Stimulated activated CD8-positive, alpha-beta memory T cell treated with anti-CD3 and anti-CD28 coated beads, Interleukin-15, amount 100 ng/mL, for 24 hours (primary cell): ENCODE data around the gene TEX11.
"Not testable (repeated sequence)": the region's sequence is repeated elsewhere in the genome, so short reads cannot be mapped to it uniquely, and the experiment has no call there.

Experiments
- DNase-seq: peaks from one replicate; pipeline ENCODE4 v3.0.0-alpha.2; 2020; ENCODE audit warnings: low read depth

TEX11 gene

DNA sequence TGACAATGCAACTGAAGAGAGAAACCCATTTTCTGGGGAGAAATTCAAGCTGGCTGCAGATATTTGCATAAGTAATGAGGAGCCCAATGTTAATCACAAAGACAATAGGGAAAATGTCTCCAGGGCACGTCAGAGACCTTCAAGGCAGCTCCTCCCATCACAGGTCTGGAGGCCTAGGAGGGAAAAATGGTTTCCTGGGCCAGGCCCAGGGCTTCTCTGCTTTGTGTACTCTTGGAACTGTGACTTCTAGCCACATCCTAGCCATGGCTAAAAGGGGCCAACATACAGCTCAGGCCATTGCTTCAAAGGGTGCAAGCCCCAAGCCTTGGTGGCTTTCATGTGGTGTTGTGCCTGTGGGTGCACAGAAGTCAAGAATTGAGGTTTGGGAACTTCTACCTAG, 321.4 kb downstream of the TEX11 start:
- not testable (repeated sequence) for DNase-seq

DNA sequence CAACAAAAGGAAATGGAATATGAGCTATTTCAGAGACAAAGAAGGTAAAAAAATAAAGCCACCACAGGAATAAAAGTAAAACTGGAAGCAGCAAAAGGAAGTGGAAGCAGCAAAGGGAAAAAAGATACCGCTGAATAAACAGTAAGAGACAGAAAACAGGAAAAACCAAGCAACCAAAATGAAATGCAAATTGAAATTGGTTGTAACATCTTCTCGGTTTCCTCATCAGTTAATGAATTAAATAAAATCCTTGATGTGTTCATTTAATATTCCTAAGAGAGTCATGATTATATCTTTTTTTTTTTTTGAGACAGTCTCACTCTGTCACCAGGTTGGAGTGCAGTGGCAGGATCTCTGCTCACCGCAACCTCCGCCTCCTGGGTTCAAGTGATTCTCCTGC, 331.1 kb downstream of the TEX11 start:
- no peak for DNase-seq

GRCh38 chrX:70569922-70570576, 338.5 kb downstream of the TEX11 start:
- not testable (repeated sequence) for DNase-seq

GRCh38 chrX:70554948-70555347, 353.6 kb downstream of the TEX11 start:
- no peak for DNase-seq

DNA sequence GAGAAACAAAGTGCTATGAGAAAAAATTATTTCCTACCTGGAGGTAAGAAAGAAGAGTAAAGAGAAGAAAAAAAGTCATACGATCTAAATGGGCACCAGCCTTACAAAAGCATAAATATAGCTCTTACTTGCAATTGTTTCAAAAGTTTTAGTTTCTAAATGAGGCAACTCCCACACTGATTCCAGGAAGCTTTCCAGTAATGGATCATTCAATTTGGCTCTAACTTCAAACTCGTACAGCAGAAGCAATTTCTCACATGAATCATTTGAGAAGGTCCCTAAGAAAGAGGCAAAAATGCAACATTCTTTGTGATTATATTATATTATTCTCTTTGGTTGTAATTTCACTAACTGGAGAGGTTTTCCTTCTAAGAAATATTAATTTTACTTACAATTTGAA, 354.0 kb downstream of the TEX11 start:
- no peak for DNase-seq

DNA sequence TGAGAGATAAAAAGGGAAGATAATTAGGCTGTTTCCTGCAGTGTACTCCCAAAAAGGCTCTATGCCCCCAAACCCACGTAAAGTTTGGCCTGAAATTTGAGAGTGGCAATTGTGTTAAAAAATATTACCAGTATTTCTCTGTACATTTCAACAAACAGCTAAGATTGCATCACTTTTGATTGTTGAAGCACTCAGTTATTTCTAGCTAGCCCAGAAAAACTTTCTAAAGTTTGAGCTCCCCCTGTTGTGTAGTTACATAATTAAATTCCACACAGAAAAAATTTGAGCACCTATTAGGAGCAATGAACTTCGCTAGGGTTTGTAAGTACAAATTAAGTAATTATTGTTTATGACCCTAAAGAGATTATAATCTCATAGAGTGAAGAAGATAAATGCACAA, 354.4 kb downstream of the TEX11 start:
- DNase-seq = no peak

GRCh38 chrX:70553516-70553915, 355.0 kb downstream of the TEX11 start:
- DNase-seq = no peak

DNA sequence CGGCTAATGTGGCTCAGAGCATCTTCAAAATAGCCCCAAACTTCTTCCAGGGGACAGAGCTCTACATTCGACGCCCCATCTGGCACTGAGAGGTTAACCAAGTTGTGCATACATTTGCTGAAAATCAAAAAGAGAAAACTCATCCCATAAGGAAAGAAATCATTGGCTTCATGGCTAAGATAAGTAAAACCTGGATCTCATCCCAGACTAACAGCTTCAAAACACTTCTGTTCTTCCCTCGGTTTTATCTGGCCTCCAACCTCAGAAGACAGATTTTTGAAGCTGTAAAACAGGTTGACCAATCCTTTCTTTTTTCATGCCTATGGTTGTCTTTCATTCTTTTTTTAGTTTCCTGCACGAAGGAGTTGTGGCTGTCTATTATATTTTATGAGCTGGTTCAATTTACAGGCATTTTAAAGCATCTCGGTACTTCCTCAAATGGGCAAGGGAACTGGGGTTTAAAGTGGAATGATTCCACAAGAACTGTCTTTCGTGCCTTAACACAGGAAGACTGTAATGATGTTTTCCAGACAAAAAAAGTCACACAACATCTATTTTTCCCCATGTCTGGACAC, 356.3 kb downstream of the TEX11 start:
- DNase-seq = no peak

- DNase-seq = no peak
Measured at GRCh38 chrX:70549429-70549828, 359.1 kb downstream of the TEX11 start.

DNA sequence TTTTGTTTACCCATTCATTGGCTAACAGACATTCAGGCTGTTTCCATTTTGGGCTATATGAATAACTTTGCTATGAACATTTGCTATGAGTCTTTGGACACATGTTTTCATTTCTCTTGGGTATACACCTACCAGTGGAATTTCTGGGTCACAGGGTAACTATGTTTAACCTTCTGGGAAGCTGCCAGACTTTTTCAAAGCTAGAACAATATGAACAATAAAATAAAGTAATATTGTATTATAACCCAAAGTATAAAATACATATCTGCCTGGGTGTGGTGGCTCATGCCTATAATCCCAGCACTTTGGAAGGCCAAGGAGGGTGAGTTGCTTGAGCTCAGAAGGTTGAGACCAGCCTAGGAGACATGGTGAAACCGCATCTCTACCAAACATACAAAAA, 373.3 kb downstream of the TEX11 start:
- no peak for DNase-seq

DNA sequence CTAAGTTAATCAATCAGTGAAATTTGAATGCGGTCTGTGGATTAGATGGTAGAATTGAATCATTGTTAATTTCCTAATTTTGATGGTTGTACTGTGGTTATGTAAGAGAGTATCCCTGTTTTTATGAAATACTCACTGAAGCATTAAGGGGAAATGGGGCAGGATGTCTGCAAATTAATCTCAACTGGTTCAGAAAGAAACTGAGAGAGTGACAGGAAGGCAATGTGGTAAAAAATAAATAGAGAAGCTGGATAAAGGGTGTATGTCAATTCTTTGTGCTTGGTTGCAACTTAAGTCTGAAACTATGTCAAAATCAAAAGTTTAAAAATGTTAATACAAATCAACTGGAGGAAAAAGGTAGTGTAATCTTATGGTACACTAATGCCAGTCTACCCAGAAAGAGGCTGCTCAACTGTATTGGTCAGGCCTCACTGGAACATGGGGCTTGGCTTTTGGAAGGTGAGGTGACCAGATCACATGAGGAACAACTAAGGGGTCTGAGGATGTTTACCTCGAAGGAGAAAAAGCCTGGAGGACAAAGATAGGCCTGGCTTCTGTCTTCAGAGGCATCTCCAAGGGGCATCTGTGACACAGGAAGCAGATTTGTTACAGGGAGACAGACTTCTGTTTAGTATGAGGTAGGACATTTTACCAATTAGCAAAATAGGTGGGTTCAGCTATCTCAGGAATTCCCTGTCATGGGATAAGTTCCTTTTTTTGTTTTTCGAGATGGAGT, 380.7 kb downstream of the TEX11 start:
- DNase-seq = no peak

DNA sequence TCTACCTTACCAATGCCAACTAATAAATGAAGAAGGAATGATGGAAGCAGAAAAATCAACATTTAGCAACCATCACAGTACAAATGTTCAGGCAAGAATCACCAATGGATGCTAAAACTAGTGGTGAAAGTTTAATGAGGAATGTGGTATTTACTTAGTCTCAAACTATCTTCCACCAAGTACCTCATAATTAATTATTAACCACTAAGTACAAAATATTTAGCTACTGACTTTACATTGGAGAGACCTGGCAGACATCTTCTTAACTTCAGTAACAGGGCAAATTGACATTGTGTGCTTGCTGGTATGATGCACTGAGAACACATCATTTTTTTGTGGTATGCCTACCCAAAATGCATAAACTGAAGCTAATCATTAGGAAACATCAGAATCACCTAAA, 381.5 kb downstream of the TEX11 start:
- no peak for DNase-seq

- DNase-seq = no peak
Measured at GRCh38 chrX:70525733-70526132, 382.8 kb downstream of the TEX11 start.

DNA sequence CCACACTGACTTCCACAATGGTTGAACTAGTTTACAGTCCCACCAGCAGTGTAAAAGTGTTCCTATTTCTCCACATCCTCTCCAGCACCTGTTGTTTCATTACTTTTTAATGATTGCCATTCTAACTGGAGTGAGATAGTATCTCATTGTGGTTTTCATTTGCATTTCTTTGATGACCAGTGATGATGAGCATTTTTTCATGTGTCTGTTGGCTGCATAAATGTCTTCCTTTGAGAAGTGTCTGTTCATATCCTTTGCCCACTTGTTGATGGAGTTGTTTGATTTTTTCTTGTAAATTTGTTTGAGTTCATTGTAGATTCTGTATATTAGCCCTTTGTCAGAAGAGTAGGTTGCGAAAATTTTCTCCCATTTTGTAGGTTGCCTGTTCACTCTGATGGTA, 392.8 kb downstream of the TEX11 start:
- not testable (repeated sequence) for DNase-seq

DNA sequence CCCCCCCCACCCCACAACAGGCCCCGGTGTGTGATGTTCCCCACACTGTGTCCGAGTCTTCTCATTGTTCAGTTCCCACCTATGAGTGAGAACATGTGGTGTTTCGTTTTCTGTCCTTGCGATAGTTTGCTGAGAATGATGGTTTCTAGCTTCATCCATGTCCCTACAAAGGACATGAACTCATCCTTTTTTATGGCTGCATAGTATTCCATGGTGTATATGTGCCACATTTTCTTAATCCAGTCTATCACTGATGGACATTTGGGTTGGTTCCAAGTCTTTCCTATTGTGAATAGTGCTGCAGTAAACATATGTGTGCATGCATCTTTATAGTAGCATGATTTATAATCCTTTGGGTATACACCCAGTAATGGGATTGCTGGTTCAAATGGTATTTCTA, 393.2 kb downstream of the TEX11 start:
- DNase-seq = not testable (repeated sequence)

DNA sequence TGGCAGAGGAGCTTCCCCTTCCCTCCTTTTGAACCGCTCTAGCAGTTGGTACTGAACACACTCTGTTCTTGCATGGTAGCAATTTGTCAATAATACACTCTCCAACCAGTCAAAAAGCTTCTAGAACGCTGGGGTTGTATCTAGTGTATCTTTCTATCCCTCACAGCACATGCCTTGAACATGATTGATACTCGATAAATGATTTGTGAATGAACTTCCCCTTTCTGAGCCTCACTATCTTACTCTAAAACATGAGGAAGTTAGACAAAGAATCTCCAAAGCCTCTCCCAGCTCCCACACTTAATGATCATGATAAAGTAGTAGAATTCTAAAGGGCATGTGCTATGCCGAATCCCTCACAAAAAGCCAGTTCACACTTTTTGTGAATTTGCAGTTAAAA, 399.4 kb downstream of the TEX11 start:
- DNase-seq = no peak

DNA sequence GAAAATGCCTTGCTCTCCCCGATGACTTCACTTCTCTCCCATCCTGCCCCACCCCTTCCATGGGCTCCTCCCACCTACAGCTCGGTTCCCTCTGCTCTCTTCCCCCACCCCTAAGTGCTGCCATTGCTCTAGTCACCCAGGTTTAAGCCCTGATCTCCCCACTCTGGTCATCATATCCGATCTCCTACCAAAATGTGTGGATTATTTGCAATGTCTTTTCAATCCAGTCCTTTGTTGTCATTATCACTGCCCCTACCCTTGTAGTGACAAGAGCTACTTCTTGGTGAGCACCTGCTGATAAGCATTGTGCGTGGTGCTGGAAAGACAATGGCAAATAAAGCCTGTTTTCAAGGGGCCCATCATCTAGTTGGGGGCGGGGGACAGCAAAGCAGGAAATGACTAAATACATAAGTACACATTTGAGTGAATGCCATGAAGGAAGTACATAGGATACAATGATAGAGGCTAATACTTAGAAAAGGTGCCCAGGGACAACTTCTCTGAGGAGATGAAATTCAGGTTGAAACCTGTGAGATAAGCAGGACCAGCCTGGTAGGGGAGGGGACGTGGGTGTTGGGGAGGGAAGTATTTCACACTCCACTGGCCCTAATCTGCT, 400.1 kb downstream of the TEX11 start:
- DNase-seq = no peak

- DNase-seq = no peak
Measured at GRCh38 chrX:70505451-70505841, 403.1 kb downstream of the TEX11 start.

GRCh38 chrX:70504772-70505450, 403.6 kb downstream of the TEX11 start:
- no peak for DNase-seq

- no peak for DNase-seq
Measured at GRCh38 chrX:70500826-70501225, 407.7 kb downstream of the TEX11 start.

- DNase-seq = no peak
Measured at GRCh38 chrX:70498129-70498528, 410.4 kb downstream of the TEX11 start.

DNA sequence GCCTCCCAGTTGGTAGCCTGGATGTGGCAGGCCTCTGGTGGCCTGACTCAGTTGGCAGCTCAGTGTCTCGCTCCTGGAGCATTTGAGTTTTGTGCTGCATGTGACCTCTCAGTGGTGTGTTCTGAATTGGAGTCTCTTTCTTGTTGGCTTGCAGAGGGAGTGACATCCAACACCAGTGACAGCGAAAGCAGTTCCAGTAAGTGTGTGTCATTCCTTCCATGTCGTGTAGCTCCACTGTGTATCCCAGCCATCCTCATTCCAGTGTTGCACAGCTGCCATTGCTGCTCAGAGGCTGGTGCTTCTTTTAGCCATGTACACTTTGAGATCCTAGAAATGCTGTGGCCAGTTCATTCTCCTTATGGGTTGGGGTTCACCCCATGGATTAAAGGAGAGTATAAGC, 411.5 kb downstream of the TEX11 start:
- DNase-seq = no peak

DNA sequence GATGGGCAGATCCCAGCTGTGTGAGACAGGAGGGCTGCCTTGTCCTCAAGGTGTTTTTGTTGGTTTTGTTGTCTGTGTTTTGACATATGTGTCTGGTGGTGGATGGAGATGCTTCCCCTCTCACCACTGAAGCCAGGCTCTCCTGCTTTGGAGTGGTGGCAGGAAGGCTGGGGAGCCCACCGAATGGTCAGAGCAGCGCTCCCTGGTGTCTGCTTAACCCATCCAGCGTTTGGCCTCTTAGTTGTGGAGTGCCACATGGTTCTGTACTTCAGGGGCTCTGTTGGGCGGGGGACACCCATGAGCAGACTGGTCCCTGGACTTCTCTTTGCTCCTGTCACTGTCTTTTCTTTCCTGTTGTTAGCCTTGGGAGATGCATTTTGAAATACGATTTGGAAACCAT, 412.0 kb downstream of the TEX11 start:
- DNase-seq = no peak
